HG02678 (cell line): ENCODE results near the gene RABL6.

Source experiments
- ATAC-seq: cut with Tn5 transposase; IDR thresholded peaks from one replicate; pipeline ENCODE4 v1.9.1; 2021; ENCODE audit warnings: mild to moderate bottlenecking, moderate library complexity; ENCODE audit not compliant: unreplicated experiment

The RABL6 gene

DNA sequence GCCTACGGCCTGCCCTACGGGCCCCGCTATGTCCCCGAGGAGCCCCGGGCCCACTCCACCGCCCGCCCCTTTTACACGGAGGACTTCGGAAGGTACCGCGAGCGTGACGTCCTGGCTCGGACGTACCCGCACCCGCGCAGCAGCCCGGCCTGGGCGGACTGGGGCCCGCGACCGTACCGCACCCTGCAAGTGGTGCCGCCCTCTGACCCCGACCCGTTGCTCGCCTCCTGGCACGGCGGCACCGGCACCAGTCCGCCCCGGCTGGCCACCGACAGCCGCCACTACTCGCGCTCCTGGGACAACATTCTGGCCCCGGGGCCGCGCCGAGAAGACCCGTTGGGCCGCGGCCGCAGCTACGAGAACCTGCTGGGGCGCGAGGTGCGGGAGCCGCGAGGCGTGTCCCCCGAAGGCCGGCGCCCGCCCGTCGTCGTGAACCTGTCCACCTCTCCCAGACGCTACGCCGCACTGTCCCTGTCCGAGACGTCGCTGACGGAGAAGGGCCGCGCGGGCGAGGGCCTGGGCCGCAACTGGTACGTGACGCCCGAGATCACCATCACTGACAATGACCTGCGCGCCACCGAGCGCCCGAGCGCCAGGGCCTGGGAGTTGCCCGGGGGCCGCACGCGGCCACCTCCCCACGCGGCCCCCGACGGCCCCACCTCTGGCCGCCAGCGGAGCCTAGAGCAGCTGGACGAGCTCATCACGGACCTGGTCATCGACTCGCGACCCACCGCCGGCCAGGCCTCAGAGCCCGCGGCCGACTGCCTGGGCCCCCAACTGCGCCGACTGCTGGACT lies 37.9 kb downstream of the RABL6 start:
- no peak for ATAC-seq

DNA sequence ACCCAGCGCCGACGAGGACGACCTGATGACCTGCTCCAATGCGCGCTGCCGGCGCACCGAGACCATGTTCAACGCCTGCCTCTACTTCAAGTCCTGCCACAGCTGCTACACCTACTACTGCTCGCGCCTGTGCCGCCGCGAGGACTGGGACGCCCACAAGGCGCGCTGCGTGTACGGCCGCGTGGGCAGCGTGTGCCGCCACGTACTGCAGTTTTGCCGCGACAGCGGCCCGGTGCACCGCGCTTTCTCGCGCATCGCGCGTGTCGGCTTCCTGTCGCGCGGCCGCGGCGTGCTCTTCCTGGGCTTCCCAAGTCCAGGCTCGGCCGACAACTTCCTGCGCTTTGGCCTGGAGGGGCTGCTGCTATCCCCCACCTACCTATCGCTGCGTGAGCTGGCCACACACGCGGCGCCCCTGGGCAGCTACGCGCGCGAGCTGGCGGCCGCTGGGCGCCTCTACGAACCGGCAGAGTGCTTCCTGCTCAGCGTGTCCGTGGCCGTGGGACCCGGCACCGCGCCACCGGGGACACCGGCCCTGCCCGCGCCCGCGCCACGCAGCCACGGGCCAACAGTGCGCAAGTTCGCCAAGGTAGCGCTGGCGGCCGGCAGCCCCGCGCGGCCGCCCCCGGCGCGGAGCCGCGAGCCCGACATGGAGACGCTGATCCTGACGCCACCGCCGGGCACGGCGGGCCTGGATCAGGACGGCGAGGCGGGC lies 38.8 kb downstream of the RABL6 start:
- no peak for ATAC-seq

DNA sequence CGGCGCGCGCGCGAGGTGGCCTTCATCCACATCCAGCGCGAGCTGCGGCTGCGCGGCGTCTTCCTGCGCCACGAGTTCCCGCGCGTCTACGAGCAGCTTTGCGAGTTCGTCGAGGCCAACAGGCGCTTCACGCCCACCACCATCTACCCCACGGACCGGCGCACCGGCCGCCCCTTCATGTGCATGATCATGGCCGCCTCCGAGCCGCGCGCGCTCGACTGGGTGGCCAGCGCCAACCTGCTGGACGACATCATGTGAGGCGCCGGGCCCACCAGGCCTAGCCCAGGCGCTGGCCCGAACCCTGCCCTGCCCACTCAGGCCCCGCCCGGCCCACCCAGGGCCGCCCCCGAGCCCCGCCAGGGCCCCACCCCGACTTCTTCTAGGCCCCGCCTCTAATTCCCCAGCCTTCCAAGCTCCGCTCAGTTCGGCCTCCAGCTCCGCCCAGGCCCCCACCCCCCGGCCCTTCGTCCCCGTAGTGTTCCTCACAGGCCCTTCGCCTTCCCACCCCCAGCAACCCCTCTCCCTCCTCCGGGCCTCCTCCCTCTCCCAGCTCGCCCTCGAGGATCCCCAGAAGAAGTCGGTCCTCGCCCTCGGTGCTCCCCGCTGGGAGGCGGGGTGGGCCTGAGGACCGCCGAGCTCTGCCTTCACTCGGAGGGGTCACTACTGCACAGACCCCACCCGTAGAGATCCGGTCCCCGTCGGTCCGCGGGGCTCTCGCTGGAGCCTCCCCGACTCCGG lies 39.5 kb downstream of the RABL6 start:
- ATAC-seq, result no peak

DNA sequence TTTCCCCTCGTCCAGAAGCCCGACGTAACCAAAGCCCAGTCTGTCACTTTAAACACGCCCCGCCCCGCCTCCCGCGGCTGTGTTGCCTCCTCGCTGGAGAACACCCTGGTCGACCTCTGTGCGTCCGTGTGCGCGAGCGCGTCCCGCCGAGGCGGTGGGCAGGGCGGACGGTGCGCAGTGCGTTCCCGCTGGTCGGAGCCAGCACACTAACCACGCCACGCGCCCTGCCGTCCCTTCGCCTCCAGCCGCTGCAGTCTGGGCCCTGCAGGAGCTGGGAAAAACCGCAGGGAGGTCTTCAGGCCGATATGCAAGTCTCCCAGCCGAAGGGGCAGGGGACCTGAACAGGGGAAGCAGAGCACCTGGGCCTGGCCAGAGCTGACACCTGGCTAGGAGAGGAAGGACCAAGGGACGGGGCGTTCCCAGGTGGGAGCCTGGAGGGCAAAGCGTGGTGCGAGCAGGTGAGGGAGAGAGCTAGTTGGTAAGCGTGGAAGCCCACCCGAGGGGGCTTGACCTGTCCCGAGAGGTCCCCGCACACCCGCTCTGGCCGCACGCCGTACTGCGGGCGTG lies 40.2 kb downstream of the RABL6 start:
- ATAC-seq, result no peak

DNA sequence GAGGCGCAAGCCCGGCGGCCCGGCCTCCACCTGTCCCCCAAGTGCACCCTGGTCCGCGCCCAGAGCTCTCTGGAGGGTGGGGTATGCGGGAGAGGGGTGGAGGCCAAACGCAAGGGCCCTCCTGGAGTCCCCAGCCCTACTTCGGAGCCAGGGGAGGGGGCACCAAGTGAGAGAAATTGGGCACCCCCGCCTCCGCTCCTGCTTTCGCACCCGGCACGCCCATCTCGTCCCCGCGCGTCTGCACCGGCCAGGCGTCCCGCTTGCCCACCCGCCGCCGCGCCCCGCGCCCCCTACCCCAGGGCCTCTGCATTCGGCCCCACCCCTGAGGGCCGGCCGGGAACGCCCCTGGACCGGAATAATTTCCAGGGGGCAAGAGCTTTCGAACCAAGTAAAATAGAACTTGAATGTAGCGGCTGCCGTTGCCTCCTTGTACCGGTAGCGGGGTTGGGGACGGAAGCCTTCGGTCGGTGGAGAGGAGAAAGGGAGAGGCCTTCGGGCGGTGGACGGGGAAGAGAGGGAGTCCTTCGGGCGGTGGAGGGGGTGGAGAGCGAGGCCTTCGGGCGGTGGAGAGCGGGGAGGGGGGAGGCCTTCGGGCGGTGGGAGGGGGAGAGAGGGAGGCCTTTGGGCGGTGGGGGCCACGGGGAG lies 40.8 kb downstream of the RABL6 start:
- no peak for ATAC-seq

DNA sequence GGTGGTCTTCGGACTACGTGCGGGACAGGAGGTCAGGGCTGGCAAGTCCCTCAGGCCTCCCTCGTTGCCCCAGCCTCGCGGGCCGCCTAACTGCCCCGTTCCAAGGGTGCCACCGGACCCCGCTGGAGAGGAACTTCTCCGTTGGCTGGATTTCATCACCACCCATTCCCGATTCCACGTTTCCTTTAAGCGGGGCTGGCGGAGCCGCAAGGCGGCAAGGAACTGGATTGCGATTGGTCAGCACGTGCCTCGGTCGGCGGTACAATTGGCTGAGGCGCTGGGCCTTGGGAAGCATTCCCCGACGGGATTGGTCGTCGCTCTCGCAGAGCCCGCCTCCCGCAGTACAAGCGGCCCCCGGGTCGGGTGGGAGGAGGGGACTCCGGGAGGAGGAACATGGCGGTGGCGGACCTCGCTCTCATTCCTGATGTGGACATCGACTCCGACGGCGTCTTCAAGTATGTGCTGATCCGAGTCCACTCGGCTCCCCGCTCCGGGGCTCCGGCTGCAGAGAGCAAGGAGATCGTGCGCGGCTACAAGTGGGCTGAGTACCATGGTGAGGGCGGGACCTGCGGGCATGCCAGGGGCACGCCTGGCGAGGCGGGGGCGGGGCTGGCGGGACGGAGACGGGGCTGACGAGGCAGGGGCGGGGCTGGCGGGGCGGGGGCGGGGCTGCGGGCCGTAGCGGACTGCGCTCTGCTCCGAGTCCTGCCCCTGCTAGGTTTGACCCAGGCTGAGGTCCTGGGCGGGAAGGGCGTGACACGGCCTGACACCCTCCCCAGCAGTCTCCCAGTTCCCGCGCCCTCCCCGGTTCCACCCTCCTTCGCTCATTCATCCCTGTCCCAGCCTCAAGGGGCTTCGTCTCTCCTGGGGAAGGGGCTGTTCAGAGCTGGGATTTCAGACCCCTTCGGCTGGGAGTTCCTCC lies 41.6 kb downstream of the RABL6 start, which contains the start of gene PHPT1:
PHPT1 (plus strand) TSS at position 372 of the 922 bp plus-strand sequence; CDS start at position 394, 22 bp downstream.
- ATAC-seq, result peak; percentile 79

DNA sequence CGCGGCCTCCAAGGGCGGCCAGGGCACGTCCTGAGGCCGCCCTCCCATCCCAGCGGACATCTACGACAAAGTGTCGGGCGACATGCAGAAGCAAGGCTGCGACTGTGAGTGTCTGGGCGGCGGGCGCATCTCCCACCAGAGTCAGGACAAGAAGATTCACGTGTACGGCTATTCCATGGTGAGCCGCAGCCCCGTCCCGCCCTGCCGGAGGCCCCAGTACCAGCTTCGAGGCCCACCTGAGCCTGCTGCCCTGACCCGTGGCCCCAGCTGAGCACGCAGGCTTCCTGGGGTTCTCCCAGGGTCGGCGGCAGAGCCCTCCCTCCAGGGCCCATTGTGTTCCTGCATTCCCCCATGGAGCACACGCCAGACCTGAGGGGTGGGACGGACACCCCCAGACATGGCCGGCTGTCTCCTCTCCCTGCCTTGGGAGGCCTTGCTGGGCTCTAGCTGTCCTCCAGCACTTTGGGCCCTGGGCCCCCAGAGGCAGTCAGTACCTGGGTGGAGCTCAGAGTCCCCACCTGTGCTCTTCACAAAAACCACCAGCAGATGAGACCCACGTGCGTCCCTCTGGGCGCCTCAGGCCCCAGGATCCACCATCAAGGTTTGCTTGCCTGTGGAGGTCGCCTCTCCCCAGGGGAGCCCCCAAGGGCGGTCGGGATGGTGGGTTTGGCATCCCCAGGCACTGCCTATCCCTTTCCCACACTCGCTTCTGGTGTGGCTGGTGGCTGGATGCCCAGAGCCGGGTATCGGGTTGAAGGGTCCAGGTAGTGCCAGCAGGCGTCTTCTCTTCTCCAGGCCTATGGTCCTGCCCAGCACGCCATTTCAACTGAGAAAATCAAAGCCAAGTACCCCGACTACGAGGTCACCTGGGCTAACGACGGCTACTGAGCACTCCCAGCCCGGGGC lies 42.5 kb downstream of the RABL6 start:
- no peak for ATAC-seq

DNA sequence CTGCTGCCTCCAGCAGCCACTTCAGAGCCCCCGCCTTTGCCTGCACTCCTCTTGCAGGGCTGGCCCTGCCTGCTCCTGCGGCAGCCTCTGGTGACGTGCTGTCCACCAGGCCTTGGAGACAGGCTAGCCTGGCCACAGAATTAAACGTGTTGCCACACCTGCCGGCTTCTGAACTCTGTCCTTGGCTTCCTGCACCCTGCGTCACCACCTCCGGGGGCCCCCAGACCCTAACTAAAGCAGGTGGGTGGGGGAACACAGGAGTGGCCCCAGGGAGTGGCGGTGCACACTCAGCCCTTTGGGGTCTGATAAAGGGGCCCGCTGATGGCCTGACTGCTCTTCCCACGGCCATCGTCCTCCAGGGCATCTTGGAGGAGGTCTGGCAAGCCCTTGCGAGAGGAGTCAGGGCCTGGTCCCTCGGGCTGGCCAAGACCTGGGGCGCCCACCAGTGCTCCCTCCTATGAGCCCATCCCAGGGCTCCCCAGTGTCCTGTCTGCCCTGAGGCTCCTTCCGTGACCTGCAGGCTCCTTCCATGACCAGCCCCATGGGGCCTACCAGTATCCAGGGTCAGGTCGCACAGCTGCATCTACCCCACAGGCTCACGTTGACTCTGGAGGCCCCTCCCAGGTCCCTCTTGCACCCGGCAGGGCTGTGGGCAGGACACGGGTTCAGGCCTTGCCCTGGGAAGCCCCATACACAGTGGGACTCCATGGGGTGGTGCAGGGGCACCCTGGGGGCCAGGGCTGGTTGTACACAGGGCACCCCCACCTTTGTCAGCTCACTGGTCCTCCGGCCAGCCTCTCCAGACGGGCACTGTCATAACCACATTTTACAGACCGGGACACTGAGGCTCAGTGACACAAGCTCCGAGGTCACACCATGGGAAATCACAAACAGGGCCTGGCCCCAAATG lies 43.4 kb downstream of the RABL6 start:
- ATAC-seq, result no peak

DNA sequence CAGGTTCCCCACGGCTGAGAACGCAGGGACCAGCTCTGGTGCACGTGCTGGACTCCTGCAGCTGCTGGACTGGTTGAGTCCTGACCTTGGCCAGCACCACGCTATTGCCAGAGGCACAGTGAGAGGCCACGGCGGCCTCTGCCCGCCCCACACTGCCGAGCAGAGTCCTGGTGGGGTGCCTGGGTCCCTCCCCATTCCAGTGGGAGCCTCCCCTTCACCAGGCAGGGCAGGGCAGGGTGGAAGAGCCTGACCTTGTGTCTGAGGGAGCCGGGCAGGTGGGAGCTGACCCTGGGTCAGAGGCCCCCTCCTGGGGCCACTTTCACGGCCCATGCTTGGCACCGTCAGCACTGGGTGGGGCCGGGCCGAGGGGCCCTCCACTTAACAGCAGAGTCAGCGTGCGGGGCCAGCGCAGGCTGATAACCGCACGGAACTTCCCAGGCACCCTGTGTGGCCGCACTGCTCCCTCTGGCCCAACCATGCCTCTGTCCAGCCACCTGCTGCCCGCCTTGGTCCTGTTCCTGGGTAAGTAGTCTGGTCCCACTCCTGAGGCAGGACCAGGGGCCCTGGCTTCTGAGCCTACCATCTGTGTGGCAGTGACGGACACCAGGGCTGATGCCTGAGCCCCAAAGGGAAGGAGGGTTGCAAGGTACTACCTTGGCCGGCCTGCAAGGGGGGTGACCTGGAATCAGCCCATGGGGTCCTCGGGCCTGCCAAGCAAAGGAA lies 44.4 kb downstream of the RABL6 start, which contains the start of gene MAMDC4:
MAMDC4 (plus strand) TSS at position 406 of the 723 bp plus-strand sequence; CDS start at position 477, 71 bp downstream.
- ATAC-seq, result no peak

DNA sequence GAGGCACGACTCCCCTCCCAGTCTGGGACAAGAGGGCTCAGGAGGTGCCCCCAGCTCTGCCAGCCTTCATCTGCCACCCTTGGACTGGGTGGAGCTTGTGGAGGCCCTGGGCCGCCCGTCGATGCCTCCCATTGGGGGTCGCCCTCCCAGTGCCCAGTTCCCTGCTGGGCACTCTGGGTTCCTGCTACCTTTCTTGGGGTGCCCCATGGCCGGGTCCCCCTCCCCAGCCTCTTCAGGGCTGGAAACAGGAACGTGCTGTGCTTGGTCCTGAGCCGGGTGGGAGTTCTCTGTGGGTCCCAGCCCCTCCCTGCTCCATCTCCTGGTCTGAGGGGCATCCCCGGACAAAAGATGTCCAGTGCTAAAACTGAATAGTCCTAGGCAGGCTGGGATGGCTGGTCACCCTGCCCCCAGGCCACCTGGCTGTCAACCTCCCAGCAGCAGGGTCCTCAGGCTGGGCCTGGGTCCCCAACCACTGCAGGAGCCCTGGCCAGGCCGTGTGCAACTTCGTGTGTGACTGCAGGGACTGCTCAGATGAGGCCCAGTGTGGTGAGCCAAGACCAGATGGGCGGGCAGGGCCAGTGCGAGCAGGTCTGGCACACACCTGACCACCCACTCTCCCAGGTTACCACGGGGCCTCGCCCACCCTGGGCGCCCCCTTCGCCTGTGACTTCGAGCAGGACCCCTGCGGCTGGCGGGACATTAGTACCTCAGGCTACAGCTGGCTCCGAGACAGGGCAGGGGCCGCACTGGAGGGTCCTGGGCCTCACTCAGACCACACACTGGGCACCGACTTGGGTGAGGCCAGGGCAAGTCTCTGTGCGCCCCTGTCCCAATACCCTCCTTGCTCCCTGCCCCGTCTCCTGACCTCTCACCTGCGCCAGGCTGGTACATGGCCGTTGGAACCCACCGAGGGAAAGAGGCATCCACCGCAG lies 45.2 kb downstream of the RABL6 start:
- ATAC-seq, result no peak

DNA sequence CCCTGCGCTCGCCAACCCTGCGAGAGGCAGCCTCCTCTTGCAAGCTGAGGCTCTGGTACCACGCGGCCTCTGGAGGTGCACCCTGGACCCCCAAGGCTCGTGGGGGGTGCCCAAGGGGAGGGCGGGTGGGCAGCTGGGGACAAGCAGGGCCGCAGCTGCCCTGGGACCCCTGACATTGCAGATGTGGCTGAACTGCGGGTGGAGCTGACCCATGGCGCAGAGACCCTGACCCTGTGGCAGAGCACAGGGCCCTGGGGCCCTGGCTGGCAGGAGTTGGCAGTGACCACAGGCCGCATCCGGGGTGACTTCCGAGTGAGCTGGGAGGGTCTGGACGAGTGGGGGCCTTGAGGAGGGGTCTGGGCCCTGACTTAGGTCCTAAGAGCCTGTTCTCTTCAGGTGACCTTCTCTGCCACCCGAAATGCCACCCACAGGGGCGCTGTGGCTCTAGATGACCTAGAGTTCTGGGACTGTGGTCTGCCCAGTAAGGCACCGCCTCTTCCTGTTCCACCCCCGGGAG lies 45.9 kb downstream of the RABL6 start:
- ATAC-seq, result no peak

DNA sequence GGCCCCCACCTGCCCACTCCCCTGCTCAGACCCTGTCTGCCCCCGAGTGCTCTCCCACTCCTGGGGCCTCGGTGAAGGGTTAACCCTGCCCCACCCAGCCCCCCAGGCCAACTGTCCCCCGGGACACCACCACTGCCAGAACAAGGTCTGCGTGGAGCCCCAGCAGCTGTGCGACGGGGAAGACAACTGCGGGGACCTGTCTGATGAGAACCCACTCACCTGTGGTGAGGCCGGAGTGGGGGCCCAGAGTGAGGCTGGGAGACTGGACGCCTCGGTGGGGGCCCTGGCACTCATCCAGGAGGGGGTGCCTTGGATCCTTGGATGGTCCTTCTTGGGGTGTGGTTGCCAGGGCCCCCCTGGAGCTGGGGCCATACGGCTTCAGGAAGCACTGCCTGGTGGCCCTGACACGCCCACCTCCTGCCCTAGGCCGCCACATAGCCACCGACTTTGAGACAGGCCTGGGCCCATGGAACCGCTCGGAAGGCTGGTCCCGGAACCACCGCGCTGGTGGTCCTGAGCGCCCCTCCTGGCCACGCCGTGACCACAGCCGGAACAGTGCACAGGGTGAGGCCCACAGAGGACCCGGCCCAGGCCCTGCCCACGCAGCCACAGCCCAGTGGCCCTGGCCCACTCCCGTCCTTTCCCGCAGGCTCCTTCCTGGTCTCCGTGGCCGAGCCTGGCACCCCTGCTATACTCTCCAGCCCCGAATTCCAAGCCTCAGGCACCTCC lies 46.5 kb downstream of the RABL6 start:
- ATAC-seq, result no peak

DNA sequence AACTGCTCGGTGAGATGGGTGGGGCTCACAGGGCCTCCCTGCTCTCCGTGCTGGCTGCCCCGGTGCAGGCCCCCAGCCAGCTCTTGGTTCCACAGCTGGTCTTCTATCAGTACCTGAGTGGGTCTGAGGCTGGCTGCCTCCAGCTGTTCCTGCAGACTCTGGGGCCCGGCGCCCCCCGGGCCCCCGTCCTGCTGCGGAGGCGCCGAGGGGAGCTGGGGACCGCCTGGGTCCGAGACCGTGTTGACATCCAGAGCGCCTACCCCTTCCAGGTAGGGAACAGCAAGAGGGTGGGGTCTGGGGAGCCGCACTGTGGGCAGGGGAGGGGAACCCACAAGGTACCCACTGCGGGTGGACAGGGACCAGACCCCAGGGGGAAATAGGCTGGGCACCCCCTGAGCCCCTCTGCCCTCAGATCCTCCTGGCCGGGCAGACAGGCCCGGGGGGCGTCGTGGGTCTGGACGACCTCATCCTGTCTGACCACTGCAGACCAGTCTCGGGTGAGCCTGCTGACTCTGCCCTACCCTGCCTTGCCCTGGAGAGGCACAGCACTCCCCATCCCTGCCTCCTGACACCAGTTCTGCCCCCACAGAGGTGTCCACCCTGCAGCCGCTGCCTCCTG lies 47.2 kb downstream of the RABL6 start:
- ATAC-seq, result no peak

DNA sequence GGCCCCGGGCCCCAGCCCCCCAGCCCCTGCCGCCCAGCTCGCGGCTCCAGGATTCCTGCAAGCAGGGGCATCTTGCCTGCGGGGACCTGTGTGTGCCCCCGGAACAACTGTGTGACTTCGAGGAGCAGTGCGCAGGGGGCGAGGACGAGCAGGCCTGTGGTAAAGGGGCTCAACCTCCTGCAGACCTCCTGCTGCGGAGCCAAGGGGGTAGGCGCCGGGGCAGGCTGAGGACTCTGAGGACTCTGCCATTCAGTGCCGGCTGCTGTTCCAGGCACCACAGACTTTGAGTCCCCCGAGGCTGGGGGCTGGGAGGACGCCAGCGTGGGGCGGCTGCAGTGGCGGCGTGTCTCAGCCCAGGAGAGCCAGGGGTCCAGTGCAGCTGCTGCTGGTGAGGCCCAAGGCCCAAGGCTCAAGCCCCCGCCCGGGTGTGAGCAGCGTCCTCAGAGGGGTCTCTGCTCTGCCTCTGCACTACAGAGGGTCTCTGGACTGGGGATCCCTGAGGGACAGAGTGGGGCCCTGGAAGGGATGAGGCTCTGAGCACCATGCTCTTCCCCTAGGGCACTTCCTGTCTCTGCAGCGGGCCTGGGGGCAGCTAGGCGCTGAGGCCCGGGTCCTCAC lies 47.8 kb downstream of the RABL6 start:
- no peak for ATAC-seq
